Neural cell (in vitro differentiated cells): ENCODE results near the gene STK32B.

Experiments used
- EP300 ChIP-seq: fragments of 450-650 bp; conservative IDR thresholded peaks from 2 replicates; pipeline ENCODE4 v1.6.1; 2014; ENCODE audit warnings: antibody characterized with exemption, mild to moderate bottlenecking, moderate library complexity; ENCODE audit not compliant: poor library complexity, severe bottlenecking
- EZH2 ChIP-seq: fragments of 200-600, 300-800 bp; shearing (Covaris generic), sonication (generic); IDR thresholded peaks from 2 replicates; pipeline ENCODE4 v1.6.1; 2014; ENCODE audit warnings: antibody characterized with exemption, low read length, borderline replicate concordance, mild to moderate bottlenecking; ENCODE audit not compliant: insufficient read depth, poor library complexity, severe bottlenecking
- MXI1 ChIP-seq: fragments of 450-650 bp; conservative IDR thresholded peaks from 2 replicates; pipeline ENCODE4 v1.6.1; 2014; ENCODE audit warnings: antibody characterized with exemption, mild to moderate bottlenecking; ENCODE audit not compliant: poor library complexity, severe bottlenecking
- POLR2AphosphoS5 ChIP-seq: IDR thresholded peaks from 2 replicates; pipeline ENCODE4 v1.6.1; 2012
- RAD21 ChIP-seq: fragments of 450-650 bp; conservative IDR thresholded peaks from 2 replicates; pipeline ENCODE4 v1.6.1; 2014; ENCODE audit warnings: antibody characterized with exemption, mild to moderate bottlenecking, moderate library complexity
- REST ChIP-seq: IDR thresholded peaks from 2 replicates; pipeline ENCODE4 v1.6.1; 2012; ENCODE audit warnings: borderline replicate concordance
- TAF1 ChIP-seq: IDR thresholded peaks from 2 replicates; pipeline ENCODE4 v1.6.1; 2012; ENCODE audit warnings: low read depth
- TF ChIP-seq, protein P1 (sequence below): fragments of 450-650 bp; IDR thresholded peaks from 2 replicates; pipeline ENCODE4 v1.5.1; 2014; ENCODE audit warnings: antibody characterized with exemption, mild to moderate bottlenecking, moderate library complexity; ENCODE audit not compliant: poor library complexity, severe bottlenecking

GRCh38 chr4:5004496-5004895 lies 46.8 kb upstream of the STK32B start:
- TF ChIP-seq POLR2AphosphoS5 = no peak
- TF ChIP-seq EZH2 = no peak
- TF ChIP-seq RAD21 = no peak
- no peak for TF ChIP-seq TAF1
- TF ChIP-seq, protein P1, sequence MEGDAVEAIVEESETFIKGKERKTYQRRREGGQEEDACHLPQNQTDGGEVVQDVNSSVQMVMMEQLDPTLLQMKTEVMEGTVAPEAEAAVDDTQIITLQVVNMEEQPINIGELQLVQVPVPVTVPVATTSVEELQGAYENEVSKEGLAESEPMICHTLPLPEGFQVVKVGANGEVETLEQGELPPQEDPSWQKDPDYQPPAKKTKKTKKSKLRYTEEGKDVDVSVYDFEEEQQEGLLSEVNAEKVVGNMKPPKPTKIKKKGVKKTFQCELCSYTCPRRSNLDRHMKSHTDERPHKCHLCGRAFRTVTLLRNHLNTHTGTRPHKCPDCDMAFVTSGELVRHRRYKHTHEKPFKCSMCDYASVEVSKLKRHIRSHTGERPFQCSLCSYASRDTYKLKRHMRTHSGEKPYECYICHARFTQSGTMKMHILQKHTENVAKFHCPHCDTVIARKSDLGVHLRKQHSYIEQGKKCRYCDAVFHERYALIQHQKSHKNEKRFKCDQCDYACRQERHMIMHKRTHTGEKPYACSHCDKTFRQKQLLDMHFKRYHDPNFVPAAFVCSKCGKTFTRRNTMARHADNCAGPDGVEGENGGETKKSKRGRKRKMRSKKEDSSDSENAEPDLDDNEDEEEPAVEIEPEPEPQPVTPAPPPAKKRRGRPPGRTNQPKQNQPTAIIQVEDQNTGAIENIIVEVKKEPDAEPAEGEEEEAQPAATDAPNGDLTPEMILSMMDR = no peak
- no peak for TF ChIP-seq REST
- no peak for TF ChIP-seq MXI1
- no peak for TF ChIP-seq EP300
